Measurements from ENCODE around the gene ACSM3. TPM values are rescaled to one million over a fixed set of nuclear protein-coding genes. Genes with fewer than 3 reads are reported as not detected.

ACSM3 gene
- total RNA-seq, 1 donor from 2014 or later: 34.3 TPM

DNA sequence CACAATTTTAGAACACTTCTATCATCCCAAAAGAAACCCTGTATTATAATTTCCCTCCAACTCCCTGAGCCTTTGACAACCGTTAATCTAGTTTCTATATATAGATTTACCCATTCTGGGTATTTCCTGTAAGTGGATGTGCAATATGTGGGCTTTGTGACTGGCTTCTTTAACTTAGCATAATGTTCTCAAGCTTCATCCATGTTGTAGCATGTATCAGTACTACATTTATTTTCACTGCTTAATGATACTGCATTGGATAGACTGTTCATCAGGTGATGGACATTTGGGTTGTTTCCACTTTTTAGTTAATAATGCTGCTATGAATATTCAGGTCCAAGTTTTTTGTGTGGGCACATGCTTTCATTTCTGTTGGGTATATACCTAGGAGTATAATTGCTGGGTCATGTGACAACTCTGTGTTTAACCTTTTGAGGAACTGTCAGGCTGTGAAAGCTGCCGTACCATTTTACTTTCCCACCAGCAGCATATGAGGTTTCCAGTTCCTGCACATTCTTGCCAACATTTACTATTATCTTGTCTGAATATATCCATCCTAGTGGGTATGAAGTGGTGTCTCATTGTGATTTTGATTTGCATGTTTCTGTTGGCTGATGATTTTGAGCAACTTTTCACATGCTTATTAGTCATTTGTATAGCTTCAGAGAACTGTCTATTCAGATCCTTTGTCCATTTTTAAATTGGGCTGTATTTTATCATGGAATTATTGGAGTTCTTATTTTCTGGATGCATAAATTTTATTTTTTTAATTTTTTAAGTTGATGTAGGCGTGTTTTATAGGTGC lies 58.9 kb downstream of the ACSM3 start:
- H3K4me3 ChIP-seq: no peak overlapping the region
- no peaks in the 10 kb centered on the region for H3K36me3 ChIP-seq
- intact Hi-C loops (cut with DNase I): no loop called here
- DNase-seq (no peak), ATAC-seq (no peak)
- no peaks in the 10 kb centered on the region for H3K4me1 ChIP-seq
- no peak overlapping the region for H3K27ac ChIP-seq
- H3K9me3 ChIP-seq: no peaks in the 10 kb centered on the region
- no peaks in the 10 kb centered on the region for H3K27me3 ChIP-seq
- TF ChIP-seq, protein P1, sequence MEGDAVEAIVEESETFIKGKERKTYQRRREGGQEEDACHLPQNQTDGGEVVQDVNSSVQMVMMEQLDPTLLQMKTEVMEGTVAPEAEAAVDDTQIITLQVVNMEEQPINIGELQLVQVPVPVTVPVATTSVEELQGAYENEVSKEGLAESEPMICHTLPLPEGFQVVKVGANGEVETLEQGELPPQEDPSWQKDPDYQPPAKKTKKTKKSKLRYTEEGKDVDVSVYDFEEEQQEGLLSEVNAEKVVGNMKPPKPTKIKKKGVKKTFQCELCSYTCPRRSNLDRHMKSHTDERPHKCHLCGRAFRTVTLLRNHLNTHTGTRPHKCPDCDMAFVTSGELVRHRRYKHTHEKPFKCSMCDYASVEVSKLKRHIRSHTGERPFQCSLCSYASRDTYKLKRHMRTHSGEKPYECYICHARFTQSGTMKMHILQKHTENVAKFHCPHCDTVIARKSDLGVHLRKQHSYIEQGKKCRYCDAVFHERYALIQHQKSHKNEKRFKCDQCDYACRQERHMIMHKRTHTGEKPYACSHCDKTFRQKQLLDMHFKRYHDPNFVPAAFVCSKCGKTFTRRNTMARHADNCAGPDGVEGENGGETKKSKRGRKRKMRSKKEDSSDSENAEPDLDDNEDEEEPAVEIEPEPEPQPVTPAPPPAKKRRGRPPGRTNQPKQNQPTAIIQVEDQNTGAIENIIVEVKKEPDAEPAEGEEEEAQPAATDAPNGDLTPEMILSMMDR (IDR thresholded peaks at IDR 0.05): no peak

DNA sequence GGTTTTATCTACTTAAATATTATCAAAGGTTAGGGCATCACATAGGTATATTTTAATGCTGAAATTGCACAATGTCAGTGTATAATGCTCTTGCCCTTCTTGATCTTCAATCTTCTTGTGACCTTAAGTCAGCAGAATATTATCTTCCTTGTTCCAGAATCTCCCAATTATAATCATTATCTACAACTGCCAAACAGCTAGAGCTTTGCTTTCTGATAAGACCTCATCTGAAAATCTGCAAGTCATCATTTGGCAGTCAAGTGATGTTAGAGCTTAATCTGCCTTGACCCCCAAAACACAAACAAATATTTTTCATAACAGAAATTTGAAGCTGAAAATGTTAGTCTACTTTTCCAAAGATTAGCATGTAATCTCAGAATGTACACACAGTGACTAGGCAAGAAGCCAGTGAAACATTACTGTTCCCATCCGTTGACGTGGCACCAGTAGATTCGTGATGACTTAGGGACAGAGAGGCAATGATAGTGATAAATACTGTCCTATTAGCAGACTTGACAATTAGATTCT lies 62.3 kb downstream of the ACSM3 start:
- no peak overlapping the region for H3K4me3 ChIP-seq
- no peaks in the 10 kb centered on the region for H3K27me3 ChIP-seq
- H3K36me3 ChIP-seq: no peaks in the 10 kb centered on the region
- H3K27ac ChIP-seq: no peak overlapping the region
- intact Hi-C loops (cut with DNase I): no loop called here
- no peak for ATAC-seq
- TF ChIP-seq, protein P1 (IDR thresholded peaks at IDR 0.05): no peak
- no peak for DNase-seq
- H3K4me1 ChIP-seq: no peaks in the 10 kb centered on the region
- H3K9me3 ChIP-seq: no peaks in the 10 kb centered on the region

DNA sequence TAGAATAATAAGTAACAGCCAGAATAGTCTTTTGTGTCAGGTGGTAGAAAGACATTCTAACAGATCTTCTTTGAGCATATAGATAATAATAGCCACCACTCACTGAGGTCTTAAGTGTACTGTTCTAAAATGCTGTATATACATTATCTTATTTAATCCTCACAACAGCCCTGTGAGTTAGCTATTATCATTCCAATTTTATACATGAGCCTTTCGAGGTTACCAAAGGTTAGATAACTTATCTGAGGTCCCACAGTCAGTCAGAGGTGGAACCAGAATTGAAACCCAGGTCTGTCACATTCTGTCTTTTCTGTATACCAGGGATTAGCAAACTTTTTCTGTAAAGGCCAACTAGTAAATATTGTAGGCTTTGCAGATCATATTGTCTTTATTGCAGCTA lies 65.7 kb downstream of the ACSM3 start:
- intact Hi-C loops (cut with DNase I): no loop called here
- Histone ChIP-seq H3K36me3 (no peaks in the 10 kb centered on the region), H3K9me3 (no peaks in the 10 kb centered on the region), H3K27ac (no peak overlapping the region), H3K4me3 (no peak overlapping the region), H3K27me3 (no peaks in the 10 kb centered on the region), H3K4me1 (no peaks in the 10 kb centered on the region)
- DNase-seq (no peak), ATAC-seq (no peak)
- TF ChIP-seq, protein P1 (IDR thresholded peaks at IDR 0.05): no peak

DNA sequence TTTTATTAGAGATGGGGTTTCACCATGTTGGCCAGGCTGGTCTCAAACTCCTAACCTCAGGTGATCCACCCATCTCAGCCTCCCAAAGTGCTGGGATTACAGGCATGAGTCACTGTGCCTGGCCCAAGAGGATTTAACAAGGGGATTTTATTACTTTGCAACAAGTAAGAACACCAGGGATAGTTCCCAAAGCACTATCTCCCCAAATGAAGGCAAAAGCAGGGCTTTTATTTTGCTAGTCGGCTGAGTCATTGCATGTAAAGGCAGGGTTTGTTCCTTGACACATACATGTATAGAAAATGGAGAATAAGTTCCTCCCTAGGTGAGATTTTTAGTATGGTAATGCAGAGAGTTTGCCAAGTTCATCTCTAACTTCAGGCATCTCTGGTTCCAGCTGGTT lies 66.6 kb downstream of the ACSM3 start:
- H3K9me3 ChIP-seq: no peaks in the 10 kb centered on the region
- H3K27me3 ChIP-seq: no peaks in the 10 kb centered on the region
- TF ChIP-seq, protein P1 (IDR thresholded peaks at IDR 0.05): no peak
- H3K4me3 ChIP-seq: no peak overlapping the region
- no peak for ATAC-seq
- no peaks in the 10 kb centered on the region for H3K36me3 ChIP-seq
- H3K27ac ChIP-seq: no peak overlapping the region
- no peaks in the 10 kb centered on the region for H3K4me1 ChIP-seq
- no peak for DNase-seq
- intact Hi-C loops (cut with DNase I): no loop called here

DNA sequence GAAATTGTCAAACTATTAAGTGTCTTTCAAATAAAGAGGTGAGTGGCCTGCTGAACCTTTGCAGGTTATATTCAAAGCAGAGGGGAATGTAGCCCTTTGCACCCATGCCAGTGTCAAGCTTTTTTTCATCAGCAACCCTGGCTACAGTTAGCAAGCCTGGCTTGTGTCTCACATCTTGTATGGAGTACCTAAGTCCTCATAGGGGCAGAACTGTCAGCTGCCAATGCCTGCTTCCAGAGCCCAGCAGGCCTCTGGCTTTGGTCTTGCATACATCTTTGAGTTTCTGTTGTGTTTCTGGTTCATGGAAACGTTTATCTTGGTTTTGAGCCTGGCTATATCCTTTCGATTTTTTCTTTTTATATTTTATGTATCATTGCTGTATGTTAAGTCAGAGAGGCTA lies 69.3 kb downstream of the ACSM3 start:
- ATAC-seq (no peak), DNase-seq (no peak)
- intact Hi-C loops (cut with DNase I): no loop called here
- Histone ChIP-seq H3K9me3 (no peaks in the 10 kb centered on the region), H3K4me1 (no peaks in the 10 kb centered on the region), H3K36me3 (no peaks in the 10 kb centered on the region), H3K4me3 (no peak overlapping the region), H3K27ac (no peak overlapping the region), H3K27me3 (no peaks in the 10 kb centered on the region)
- TF ChIP-seq, protein P1 (IDR thresholded peaks at IDR 0.05): no peak
